Myocyte (in vitro differentiated cells): Measurements from ENCODE around the gene NBPF9. TPM values are rescaled to one million over a fixed set of nuclear protein-coding genes. Genes with fewer than 3 reads are reported as not detected.
"Not testable (repeated sequence)": the region's sequence is repeated elsewhere in the genome, so short reads cannot be mapped to it uniquely, and the experiment has no call there.

Experiments
- DNase-seq: peaks from one replicate; pipeline ENCODE4 v3.0.0-alpha.2; 2012; ENCODE audit warnings: low read depth
- polyA plus RNA-seq: library from polyadenylated mRNA; unstranded; fragments of >200 nt; gene quantifications from one replicate; pipeline ENCODE4 v1.2.1, GENCODE V29; 2012; ENCODE audit warnings: missing spikeins
- total RNA-seq: library from RNA; depleted of rRNA; stranded (reverse); fragments of >200 nt; gene quantifications from 2 replicates; pipeline ENCODE4 v1.2.3, GENCODE V29; 2014

NBPF9 gene
- total RNA-seq = 12.6 and 13.6 TPM in 2 replicates
- polyA plus RNA-seq = 17.8 TPM

GRCh38 chr1:149103109-149104081, at the start of gene NBPF9:
Gene NBPF9 (minus strand): TSS chr1:149103551. CDS start chr1:149082139, 21,412 bp downstream.
- DNase-seq = peak; percentile 52

DNA sequence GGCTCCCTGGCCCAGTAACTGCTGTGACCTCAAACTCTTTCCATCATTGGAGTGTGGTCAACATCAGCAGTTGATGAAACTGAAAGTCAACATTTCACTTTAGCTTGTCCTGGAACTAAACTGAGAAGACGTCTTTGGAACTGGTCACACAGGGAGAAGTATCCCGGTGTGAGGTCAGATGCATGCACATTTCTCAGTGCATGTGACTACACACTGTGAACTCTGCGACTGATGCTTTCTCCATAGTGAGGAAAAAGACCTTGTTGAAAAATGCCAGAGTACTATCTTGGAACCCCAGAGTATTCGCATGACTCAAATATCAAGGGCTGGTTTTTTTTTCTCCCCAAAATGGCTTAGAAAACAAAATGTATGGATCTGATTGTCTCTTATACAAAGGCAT, 46.6 kb upstream of the NBPF9 start:
- DNase-seq = peak; percentile 2

- DNase-seq = peak; percentile 25
Measured at GRCh38 chr1:149137585-149137984, 34.2 kb upstream of the NBPF9 start.

DNA sequence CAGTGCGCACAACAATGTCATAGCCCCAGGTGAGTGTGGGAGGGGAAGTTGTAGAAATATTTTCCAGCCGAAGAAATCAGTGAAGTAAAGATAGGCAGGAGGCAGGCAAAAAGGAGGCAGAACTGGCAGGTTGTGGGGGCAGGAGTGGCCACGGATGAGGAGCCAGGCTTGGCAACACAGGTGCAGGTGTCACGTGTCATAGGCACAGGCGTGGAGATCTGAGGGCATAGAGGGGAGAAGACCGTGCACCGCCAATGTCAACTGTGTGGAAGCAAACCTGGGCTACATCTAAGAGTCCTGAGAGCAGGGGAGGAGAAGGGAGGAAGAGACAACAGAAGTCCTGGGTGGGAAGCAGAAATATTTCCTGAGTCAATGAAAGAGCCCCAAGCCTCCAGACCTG, 27.6 kb upstream of the NBPF9 start:
- not testable (repeated sequence) for DNase-seq

- DNase-seq = not testable (repeated sequence)
Measured at GRCh38 chr1:149129245-149129644, 25.9 kb upstream of the NBPF9 start.

- not testable (repeated sequence) for DNase-seq
Measured at GRCh38 chr1:149126555-149127145, 23.3 kb upstream of the NBPF9 start.

DNA sequence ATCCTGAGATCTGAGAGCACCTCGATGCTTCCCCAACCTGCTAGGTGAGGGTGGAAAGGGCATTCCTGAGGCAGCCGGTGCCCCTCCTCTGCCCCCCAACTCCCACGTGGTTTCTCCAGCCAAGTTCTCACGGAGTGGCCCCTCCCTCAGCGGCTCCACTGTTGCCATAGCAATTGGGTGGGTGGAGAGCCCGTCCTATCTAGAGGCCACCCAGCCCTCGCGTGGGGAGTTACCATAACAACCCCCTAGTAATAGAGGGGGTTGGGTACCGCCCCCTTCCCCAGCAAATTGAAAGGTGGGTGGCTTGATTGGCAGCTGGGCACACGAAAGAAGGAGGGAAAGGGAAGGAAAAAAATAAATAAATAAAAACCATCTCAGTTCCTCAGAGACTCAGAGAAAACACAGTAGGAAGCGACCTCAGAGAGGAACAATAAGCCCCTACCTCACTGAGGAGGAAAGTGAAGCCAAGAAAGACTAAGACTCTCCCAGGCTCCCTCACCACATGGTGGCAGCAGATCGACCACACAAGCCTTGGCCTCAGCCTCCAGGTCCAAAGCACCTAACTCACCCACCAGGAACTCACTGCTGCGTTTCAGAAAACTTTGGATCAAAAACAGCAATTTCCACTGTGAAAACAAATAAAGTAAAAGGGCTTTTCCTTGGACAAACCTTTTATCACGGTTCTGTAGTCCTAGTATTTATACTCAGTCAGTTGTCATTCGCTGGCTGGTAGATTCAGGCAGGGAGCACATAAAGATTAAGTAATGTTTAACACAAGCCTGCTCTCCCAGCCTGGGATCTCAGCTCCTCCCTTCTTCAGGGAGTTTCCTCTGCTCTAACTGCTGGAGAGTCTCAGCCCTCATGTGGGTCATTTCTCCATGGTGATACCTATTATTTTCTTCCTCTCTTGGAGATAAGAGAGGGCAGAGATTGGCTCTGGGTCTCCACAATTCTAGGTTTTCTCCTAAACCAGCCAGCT, 20.9 kb upstream of the NBPF9 start:
- not testable (repeated sequence) for DNase-seq

DNA sequence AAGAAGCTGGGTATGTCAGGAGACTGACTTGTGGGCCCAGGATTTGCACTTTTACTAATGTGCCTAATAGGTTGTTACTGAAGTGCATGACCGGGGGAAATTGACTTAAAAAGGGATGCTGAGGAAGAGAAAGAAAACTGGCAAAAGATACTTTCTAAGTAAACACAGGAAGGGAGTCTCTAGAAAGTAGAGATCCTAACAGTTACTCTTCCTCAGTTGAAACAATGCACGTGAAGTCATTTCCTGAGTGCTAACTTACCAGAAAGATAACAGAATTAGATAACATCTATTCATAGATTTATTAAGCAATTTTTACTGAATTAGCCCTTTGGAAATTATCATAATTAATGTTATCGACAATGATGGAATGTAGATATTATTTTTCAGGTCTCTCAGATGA, 9.5 kb upstream of the NBPF9 start:
- not testable (repeated sequence) for DNase-seq

GRCh38 chr1:149110343-149110742, 7.0 kb upstream of the NBPF9 start:
- not testable (repeated sequence) for DNase-seq

DNA sequence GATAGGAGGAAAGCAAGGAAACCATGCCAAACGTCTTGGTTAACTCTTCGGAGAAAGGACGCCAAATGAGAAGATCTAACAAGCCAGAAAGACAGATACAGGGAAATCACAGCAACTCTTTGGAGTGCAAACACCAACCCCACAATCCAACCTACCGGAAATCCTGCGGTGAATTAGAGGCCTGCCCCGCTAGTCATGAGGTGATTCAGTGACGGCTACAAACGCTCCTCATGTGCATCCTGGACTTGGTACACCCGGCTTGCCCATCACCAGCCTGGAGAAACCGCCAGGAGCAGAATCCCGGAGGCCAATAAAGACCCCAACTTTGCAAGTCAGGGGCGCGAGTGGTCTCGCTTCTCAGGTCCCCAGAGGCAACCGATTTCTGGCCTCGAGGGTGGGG, 777 bp downstream of the NBPF9 start:
- not testable (repeated sequence) for DNase-seq

DNA sequence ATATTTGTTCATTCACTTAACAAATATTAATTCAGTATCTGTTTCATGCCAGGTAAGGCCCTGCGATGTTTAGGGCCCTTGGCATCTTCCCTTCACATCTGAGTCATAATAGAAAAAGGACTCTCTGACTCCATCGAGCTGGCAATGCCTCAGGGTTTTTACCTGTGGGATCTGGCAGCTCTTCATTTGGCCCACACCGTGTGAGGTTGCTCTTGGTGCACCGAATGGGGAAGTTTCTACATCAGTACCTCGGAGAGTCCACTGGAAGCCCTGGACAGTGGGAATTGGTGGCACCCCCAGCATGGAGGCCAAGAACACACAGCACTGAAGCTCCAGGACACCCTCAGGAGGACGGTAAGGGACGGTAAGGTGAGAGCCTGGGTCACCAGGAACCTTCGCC, 5.1 kb downstream of the NBPF9 start:
- not testable (repeated sequence) for DNase-seq

DNA sequence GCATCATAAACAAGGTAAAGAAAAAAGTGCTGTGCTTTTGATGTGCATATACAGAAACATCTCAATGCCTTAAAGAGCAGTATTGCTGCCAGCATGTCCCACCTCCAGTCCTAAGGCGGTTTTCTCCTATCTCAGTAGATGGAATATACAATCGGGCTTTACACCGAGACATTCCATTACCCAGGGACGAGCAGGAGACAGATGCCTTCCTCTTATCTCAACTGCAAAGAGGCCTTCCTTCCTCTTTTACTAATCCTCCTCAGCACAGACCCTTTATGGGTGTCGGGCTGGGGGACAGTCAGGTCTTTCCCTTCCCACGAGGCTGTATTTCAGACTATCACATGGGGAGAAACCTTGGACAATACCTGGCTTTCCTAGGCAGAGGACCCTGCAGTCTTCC, 10.2 kb downstream of the NBPF9 start:
- not testable (repeated sequence) for DNase-seq

DNA sequence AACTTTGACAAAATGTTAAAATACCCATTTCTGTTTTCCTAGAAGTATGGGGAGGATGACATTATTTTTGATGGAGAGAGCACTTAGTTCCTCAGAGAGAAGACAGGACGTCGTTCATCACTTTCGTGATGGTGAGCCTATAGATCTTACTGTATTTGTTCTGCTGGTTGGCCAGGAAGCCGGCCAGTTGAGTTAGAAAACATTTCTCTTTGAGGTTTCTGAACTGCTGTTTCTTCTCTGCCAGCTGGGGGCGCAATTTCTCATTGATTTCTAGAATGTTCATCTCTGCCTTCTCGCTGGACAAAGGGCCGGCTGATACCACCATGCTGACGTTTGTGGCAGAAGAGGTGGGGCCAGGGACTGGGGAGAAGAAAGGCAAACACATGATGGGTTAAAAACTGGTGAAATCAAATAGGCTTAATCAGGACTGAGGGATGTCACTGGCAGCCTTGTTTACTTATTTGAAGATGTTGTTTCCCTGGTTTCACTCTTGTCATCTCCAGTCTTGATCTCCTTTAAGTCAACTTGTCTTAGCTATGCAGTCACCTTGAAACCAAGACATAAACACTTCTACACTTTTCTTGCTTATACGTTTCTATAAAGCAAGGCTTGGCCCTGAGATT, 27.7 kb downstream of the NBPF9 start:
- not testable (repeated sequence) for DNase-seq

DNA sequence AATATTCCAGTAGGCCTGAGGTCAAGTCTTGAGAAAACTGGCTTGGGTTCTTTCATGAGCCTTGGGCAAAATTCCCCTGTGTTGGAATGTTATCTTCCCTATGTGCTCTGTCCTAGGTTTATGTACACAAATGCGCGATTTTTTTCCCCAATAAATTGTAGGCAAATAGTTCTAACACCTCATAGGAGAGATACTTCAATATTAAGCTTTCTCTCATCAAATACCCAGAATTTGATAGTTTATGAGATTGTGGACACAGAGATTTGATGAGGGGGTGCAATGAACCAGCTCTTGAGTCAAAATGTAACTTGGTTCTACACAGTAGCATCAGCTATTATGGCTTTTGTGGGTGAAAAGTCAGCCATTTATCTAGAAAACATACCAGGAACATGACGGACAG, 38.7 kb downstream of the NBPF9 start:
- DNase-seq = not testable (repeated sequence)

GRCh38 chr1:149043056-149043455, 60.3 kb downstream of the NBPF9 start:
- not testable (repeated sequence) for DNase-seq

GRCh38 chr1:149033916-149034315, 69.4 kb downstream of the NBPF9 start:
- not testable (repeated sequence) for DNase-seq

DNA sequence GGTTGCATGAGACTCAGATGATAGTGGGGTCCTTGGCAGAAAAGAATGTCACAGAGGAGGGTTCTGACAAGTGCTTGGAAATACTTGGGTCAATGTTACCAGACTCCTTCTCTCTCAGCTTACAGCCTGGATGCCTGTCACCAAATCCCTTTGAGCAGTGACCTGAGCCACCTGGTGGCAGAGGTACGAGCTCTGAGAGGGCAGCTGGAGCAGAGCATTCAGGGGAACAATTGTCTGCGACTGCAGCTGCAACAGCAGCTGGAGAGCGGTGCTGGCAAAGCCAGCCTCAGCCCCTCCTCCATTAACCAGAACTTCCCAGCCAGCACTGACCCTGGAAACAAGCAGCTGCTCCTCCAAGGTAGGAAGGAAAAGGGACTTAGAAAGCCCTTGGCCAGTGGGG, 79.0 kb downstream of the NBPF9 start:
- DNase-seq = not testable (repeated sequence)

DNA sequence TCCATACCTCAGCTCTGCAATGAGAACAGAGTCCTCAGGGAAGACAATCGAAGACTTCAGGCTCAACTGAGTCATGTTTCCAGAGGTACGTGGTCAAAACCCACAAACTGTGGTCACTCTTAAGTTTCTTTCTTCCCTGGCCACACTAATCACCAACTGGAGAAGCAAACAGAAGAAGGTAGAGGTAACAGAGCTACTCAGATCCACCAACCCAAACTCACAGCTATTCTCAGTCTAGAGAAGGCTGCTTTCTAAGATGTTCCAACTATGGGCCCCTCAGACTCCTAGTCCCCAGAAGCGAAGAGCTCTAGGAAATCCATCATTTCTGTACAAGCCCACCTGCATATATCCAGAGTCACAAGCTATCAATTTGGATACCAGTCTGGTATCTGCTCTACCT, 84.8 kb downstream of the NBPF9 start:
- DNase-seq = not testable (repeated sequence)

GRCh38 chr1:149016626-149017025, 86.7 kb downstream of the NBPF9 start:
- DNase-seq = not testable (repeated sequence)

DNA sequence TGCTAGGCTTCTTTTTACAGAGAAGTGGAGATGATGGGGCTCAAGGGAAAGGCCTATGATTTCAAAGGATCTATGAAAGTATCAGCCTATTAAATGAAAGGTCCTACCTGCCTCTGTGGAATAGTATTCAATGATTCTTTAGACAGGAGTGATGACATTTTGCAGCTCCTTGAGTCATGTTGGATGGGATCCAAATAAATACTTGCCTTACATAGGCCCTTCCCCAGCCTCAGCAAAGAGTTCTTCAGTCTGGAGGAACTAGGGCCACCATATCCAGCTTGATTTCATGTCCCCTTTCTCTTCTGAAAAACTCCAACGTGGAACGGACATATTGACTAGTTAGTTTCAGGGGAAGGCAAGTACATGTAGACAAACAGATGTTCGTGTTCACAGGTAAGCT, 87.8 kb downstream of the NBPF9 start:
- DNase-seq = not testable (repeated sequence)
